Muscle of back (tissue), 11 donors: ENCODE measurements around the gene VWA8. TPM values are rescaled to one million over a fixed set of nuclear protein-coding genes. Genes with fewer than 3 reads are reported as not detected.
A peak's percentile ranks its signal among the peaks of the same experiment; 100 is the strongest.
"Not testable (repeated sequence)": the region's sequence is repeated elsewhere in the genome, so short reads cannot be mapped to it uniquely, and the experiment has no call there.

Source experiments
- DNase-seq, 3 donors: peaks; one replicate each; pipeline versions ENCODE4 v3.0.0 to v3.0.0-alpha.2; 2013
- polyA plus RNA-seq, 10 donors: library from polyadenylated mRNA; unstranded; fragments of 120-200 nt; gene quantifications; one replicate each; pipeline ENCODE4 v1.2.1, GENCODE V29; 2013; ENCODE audit not compliant: insufficient read length in 10 of 10

The VWA8 gene
- polyA plus RNA-seq, 10 donors, result 7.1 to 12.2 (median 9.8) TPM

- DNase-seq, result peak in 1 of 3 donors; percentile 84
Measured at GRCh38 chr13:41588899-41589298, 372.0 kb downstream of the VWA8 start.

GRCh38 chr13:41588448-41588847, 372.5 kb downstream of the VWA8 start:
- no peak for DNase-seq

GRCh38 chr13:41587490-41587889, 373.4 kb downstream of the VWA8 start:
- DNase-seq, result no peak

DNA sequence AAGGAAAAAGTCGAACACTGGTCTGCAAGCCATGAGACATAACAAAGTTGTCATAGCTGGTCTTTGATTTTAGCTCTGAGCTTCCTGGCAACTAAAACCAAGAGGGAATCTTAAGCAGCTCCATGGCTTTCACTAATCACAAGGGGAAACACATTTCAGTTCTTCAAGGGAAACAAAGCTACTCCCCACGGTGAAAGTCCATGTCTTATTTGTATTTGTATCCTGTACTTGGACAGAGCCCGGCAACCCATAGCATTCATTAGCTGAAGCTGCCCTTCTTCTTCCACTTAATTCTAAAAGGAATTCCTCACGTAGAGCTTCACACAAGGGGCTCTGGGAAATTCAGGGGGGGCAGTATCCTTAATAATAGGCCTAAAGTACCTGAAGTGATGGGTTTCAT, 374.7 kb downstream of the VWA8 start:
- no peak for DNase-seq

DNA sequence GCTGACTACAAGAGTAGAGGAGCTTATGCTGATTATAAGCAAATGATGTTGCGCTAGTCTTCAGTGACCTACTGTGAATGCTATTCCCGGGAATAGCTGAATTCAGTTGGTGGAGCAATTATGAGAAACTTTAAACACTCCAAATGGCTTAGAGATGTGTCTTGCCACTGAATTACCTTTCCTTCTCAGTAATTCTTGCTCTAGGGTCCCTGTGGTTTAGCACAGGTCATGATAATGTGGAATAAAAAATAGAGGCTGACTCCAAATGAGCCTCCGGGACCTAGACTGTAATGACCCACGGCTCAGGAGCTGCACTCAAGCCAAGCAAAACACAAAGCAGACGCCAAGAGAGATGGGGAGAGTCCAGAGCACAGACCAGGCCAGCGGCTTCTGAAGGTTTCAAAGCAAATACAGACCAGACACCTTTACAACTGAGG, 378.9 kb downstream of the VWA8 start:
- peak in 2 of 3 donors; percentile 38 to 59 for DNase-seq

DNA sequence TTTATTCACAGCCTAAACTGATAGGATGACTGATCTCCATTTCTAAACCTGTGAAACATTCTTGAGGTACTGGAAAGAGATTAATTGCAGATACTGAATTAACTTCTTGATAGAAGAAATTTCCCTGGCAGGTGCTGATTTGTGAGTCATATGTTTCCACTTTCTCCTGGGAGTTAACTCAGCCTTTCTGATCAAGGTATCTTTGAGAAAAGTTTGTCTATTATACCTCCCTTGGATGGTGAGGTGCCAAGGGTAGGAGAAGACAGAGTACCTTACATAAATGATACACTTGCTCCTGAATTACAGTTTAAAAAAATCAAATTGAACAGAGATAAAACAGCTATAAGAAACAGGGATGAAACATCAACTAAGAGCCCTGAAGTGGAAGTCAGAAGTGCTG, 380.6 kb downstream of the VWA8 start:
- DNase-seq, result no peak

GRCh38 chr13:41579881-41580280, 381.0 kb downstream of the VWA8 start:
- no peak for DNase-seq

- DNase-seq, result no peak
Measured at GRCh38 chr13:41579168-41579567, 381.7 kb downstream of the VWA8 start.

DNA sequence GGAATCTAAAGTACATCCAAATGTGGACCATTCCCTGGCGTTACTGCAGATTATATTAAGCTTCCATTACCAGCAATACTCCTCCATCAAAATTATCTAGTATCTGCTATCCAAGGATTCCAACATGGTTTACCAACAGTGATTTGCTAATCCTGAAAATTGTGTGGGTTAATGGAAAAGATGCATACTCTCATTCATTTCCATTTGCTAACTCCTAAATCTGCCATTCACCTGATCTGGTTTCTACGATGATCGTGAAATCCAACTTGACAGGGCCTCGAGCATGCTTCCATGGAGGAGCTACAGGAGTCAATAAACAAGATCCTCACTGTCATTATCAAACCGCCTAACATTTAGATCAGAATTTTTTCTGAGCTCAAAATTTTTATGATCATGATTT, 382.5 kb downstream of the VWA8 start:
- no peak for DNase-seq

DNA sequence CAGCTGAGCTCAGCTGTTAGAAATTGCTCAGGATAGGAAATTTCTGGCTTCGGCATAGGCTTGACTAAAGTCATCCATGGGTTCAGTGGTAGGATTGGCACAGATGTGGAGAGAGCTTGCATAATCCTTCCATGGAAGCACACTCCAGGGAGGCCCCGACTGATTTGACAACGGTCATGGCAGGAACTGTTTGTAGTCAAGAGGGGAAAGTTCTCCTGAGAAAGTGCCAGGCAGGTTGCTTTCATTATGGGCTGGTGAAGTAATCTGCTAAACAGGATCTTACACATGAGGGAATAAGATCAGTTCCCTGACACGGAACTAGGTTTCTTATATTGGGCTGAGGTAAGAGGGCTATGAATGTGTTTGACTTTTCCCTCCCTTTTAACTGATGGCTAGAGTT, 383.5 kb downstream of the VWA8 start:
- peak in 1 of 3 donors; percentile 59 for DNase-seq

DNA sequence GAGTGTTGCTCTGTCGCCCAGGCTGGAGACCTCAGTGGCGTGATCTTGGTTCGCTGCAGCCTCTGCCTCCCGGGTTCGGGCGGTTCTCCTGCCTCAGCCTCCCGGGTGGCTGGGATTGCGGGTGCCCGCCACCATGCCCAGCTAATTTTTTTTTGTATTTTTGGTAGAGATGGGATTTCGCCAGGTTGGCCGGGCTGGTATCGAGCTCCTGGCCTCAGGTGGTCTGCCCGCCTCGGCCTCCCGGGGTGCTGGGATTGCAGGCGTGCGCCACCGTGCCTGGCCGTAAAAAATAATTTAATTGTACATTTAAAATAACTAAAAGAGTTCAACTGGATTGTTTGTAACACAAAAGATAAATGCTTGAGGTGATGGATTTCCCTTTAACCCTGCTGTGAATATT, 387.3 kb downstream of the VWA8 start:
- not testable (repeated sequence) for DNase-seq

DNA sequence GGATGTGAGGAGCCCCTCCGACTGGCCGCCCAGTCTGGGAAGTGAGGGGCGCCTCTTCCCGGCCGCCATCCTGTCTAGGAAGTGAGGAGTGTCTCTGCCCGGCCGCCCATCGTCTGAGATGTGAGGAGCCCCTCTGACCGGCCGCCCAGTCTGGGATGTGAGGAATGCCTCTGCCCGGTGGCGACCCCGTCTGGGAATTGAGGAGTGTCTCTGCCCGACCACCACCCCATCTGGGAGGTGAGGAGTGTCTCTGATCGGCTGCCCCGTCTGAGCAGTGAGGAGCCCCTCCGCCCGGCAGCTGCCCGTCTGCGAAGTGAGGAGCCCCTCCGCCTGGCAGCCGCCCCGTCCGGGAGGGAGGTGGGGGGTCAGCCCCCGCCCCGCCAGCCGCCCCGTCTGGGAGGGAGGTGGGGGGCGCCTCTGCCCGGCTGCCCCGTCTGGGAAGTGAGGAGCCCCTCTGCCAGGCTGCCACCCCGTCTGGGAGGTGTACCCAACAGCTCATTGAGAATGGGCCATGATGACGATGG, 389.0 kb downstream of the VWA8 start:
- not testable (repeated sequence) for DNase-seq

DNA sequence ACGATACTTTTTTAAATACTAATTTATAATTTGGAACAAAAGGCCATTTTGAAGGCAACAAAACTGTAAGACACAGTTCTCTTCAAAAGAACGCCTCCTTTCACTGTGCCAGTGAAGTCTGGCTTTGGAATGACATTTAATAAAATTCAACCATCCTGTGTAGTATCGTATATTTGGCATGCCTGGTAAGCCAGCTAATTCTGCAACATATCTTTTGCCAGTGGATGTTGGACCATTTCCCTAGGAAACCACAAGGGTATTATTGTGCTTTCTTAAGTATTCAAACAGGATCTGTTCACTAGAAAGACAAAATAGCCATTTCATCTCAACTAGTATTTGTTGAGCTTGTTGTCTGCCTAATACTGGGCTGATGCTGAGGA, 391.9 kb downstream of the VWA8 start:
- DNase-seq, result peak in 2 of 3 donors; percentile 39 to 67

DNA sequence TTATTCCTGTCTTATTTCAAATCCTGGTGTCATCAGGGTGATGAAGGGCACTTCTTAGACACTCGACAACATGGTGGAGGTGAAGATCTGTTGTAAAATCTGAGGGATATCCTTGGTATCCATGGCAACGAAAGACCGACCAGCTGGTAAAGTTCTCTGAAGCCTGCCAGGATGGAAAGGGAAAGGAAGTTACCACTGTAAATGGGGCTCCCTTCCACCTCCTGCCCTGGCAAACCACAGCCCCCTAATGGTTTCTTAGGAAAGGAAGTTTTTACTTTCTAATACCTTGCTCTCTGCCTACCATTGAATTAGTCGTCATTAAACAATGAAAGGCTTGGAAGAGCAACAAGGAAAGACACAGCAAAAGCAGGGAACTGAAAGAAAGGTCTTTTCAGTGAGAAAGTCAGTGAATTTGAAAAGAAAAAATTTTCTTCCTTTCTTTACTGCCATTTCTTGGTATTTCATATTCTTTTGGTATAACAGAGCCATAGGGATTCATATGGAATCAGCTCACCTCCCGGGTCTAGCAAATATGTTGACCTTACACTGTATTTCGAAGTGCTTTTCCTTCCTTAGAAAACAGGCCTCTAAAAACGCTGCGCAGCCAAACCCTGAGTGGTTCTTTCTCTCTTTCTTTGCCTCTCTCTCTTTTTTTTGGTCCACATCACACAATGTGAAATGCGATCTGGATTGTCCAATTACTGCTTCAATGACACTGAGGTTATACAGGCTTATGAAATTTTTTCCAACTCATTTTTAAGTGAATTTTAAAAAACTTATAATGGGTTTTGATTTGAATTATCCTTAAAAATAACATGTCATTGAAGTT, 392.6 kb downstream of the VWA8 start:
- peak in 1 of 3 donors; percentile 33 for DNase-seq

DNA sequence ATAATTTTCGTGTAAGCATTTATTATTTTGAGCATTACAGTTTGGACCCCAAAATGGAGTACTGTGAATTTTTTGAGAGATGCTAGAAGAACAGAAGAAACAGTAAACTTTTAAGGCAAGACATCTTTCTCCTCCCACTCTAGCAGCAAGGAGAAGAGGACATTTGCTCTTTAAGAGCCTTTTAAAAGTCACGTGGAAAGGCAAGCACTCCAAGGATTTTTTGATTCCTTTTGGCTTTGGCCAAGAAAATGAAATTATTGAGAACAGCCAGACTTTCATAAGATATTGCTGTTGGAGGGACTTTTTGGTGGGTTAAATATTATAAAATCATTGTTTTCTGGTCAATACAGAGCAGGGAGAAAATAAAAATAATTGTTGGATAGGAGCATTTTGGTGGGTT, 393.5 kb downstream of the VWA8 start:
- DNase-seq, result no peak

DNA sequence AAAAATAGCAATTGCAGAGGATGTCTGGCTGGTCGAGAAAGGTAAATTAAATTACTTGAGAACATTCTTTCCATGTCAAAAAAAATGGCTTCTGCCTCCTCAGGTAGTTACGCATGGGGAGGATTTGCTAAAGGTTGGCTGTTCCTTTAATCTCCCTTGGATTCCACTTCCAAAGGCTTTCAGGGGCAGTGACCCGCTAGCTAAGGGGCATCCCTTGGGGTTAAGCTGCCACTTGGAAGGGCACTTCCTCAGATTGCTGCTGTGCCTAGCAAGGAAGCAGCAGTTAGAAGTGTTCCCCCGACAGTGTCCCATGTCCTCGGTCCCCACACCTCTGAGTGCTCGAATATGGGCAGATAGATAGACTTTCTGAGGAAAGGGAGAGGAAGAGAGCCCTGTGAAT, 395.1 kb downstream of the VWA8 start:
- no peak for DNase-seq

- DNase-seq, result peak; percentile 40 to 86 (median 82)
Measured at GRCh38 chr13:41565216-41565615, 395.7 kb downstream of the VWA8 start.

- DNase-seq, result no peak
Measured at GRCh38 chr13:41563984-41564365, 396.9 kb downstream of the VWA8 start.

DNA sequence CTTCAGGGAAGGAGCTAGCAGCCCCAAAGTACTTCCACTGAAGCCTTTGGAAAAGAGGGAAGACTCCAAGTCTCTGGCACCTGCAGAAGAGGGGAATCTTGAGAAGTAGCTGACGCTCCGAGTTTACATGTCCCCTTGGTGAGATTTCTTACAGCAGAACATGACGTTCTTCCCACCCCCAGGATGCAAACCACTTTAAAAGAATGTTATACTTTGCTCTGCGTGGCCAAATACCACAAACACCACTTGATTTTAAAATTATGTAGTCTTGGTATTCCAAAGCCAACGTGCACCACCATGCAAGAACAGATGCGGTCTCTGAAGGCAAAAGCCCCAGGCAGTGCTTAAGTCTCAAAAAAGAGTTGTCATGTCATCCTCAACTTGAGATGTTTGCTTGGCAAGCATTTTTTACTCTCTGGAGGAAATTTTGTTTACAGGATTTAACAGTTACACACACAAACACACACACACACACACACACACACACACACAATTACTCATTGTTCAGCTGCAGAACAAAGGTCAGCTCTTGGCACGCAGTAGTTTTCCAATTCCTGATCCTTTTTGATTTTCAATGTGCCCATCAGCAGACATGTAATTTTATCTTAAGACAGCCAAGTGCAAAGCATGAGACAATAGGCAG, 397.4 kb downstream of the VWA8 start:
- peak in 1 of 3 donors; percentile 80 for DNase-seq

- DNase-seq, result no peak
Measured at GRCh38 chr13:41562541-41563178, 398.2 kb downstream of the VWA8 start.

DNA sequence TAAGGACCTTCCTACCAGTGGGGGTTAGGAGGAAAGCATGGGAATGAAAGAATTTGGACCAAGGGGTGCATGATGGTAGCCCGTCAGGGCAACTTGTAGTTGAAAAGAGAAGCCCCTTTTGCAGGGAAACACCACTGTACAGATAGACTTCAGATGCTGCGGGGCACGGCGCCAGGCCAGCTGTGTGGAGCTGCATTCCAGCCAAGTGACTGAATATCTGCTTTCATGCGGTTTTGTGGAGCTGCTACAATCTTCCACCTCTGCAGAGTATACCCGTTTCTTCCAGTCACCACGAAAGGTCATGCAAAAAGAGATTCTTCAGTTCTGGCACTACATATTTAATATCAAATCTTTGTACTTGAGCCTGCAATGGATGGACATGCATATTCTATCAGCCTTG, 398.8 kb downstream of the VWA8 start:
- peak; percentile 87 to 96 (median 90) for DNase-seq

DNA sequence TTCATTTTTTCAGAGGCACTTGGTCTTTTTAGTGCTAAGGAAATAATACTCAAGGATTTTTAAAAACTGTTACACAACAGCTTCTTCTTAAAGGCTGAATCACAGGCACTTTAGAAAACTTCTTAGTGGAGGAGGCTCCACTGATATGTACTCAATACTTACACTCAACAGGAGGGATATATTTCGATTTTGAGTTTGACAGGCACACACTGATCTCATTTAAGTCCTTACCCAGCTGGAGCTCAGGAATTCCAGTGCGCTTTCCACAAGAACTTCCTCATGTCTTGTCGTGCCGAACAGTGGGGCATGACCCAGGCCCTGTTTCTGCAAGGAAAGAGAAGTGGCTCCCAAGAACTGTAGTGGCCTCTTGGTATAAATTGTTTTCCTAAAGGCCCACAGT, 399.7 kb downstream of the VWA8 start:
- DNase-seq, result peak in 1 of 3 donors; percentile 53
